ENCODE measurements around the gene AOAH.

Gene AOAH

DNA sequence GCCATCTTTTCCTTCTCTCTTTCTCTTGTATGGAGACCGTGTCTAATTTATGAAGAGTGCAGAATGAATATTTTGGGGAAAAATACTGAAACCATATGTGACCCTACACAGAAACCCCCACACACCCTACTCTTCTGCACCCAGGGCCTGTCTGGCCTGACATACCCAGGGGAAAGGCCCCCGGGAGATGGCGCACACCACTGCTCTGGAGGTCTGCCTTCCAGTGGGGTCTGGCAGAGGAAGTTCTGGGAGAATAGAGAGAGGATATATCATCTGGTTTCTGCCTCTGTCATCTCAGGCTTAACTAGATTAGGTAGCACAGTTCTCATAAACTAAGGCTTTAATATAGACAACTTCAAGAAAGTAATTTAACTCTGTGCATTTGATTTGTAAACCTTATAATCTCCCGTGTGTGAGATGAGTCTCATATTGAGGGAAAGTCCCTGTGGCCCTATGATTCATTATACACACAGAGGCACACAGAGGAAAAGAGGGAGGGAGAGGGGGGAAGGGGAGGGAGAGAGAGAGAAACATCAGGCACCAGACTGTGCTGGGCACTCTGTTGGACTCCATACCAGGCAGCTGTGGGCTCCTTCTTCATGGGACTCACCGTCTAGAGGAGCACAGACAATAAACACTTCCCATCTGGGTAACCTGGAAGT lies 123.3 kb downstream of the AOAH start:
- DNase-seq (ENCODE audit: low read depth in 2 of 2), result no peak

DNA sequence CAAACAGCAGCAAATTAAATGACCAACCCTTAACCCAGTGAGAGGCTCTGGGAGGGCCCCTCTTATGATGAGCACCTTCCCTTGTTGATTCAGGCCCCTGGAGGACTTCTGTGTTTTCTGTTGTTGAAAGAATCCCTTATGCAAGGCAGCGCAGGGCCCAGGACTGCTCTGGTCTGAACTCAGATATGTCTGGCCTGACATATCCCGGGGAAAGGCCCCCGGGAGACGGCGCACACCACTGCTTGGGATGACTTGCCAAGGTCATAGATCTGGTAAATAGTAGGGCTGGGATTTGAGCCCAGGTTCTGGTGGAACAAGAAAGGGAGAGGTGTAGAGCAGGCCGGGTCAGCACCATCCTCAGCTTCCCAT lies 124.0 kb downstream of the AOAH start:
- DNase-seq (ENCODE audit: low read depth in 2 of 2), result no peak

DNA sequence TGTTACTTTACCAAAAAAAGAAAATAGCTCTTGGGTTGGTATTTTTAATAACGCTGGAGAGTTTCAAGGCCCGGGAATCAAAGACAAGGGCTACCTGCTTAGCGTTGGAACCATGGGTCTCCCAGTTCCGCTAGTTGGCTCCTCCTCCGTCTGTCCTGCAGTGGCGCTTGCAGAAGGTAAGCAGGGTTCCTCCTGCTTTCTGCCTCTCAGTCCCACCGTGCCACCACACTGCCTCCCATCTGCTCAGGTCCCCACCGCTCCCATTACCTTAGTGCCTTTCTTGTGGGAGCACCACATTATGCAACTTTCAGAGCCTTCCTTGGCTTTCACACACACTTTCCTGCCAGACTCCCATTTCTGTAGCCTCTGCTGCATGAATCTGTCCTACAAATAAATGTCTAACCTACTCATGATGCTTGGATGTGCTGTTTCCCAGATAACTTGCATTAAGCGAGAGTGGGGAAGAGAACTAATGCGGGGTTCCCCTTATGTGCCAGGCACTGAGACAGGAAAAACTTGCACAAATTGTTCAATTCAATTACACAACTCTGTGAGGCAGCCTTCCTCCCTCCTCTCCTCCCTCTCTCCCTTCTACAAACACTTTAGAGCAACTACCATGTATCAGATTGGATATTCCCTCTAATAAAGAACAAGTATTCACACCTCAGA lies 124.5 kb downstream of the AOAH start:
- no peak for DNase-seq (ENCODE audit: low read depth in 2 of 2)

DNA sequence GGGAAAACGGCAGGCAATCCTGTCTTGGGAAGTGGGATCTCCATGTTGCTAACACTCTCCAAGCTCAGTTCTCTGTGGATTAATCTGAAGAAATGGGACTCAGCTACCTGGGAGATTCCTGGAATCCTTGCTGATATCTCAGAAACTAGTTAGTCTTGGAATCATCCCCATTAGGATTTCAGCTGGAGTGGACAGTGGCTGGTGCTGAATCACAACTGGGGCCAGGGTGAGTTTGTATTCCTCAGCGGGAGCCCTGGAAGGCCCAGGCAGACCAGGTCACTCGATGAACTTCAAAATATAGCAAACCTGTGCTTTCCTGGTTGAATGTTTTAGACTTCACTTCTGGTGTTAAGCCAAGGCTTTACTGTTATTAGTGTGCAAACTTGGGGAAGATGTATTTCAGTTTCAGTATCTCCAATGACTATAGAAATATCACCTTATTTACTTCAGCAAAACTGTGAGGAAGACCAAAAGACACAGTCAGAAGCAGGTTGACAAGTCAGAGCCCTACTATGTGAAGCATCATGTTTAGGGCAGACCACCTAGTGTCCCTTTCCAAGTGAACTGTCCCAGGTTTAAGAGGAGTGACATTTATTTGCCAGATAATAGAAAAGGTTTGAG lies 126.1 kb downstream of the AOAH start:
- DNase-seq (ENCODE audit: low read depth in 2 of 2), result no peak

DNA sequence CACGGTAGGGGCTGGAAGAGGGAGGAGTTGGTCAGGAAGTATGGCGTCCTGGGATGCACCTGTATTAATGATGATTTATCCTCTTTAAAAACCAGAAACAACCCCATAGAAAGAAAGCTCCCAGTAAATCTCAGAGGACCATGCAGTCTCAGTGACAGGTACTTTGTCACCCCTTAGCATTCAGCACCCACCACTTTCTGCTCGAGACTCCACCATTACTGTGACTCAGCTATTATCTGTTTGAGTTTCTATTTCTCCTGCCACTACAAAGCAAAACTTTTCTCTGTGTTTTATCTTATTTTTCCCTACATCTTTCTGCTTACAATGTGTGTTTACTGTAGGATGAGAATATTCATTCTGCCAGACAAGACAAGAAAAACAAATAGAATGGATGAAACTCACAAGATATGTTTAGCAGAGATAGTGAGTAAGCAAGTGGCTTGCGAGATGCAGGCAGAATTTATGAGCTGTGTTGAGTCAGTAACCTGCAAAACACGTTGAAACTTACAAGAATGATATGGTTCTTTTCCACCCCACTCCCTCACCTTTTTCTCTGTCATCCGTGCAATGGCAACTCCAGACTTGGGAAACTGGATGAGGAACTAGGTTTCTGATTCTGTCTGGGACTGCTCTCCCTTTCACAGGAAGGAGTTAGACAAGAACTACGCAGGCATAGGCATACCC lies 127.1 kb downstream of the AOAH start:
- DNase-seq (ENCODE audit: low read depth in 2 of 2), result no peak

DNA sequence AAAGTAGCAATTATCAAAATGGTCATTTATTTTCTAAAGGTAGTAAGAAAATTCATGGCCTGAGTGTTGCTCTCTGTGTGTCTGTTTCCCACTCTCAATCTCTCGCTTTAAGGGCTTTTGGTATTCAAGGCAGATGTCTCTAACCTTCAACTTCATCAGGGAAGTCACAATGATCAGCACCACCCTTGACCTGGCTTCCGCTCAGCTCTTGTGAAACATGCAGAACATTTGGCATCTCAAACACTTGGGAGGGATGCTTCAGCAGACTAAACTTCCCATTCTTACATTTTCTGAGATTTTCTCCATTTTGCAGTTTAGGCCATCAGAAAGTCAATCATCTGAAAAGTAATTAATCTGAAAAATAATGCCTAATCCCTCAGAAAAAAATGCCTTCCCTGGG lies 129.8 kb downstream of the AOAH start:
- DNase-seq (ENCODE audit: low read depth in 2 of 2), result no peak

DNA sequence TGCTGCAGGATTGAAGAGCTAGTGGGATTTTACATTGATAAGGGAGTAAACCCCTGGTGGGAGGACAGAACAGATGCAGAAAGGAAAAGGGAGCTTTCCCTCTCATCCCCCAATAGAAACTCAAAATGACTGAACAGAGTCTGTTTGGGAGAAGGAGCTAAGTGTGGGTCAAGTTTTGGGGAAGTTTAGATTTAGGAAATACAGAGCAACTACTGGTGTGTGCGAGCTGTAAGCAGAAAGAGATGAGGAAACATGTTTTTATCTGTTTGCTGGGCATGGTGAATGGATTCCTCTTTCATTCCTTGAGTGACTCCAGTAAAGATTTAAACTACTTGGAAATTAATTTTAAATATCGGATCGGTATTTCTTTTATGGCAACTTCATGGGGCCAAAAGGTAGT lies 132.7 kb downstream of the AOAH start:
- DNase-seq (ENCODE audit: low read depth in 2 of 2), result no peak

DNA sequence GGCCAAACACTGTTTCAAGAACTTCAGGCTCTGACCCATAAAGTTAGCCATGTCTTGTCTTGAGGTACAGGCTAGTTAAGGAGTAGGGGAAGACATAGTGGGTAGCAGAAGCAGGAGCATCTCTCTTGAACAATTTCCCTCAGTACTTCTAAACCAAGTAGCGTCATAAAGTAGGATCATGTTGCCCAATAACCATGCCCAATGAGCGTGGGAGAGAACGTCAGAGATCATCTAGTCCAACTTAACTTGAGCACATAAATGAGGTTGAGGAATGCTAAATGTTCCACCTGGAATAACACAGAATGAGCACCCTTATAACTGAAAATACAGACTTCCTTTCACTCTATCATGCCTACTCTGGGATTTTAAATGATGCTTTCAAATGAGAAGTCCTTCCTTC lies 134.9 kb downstream of the AOAH start:
- no peak for DNase-seq (ENCODE audit: low read depth in 2 of 2)

DNA sequence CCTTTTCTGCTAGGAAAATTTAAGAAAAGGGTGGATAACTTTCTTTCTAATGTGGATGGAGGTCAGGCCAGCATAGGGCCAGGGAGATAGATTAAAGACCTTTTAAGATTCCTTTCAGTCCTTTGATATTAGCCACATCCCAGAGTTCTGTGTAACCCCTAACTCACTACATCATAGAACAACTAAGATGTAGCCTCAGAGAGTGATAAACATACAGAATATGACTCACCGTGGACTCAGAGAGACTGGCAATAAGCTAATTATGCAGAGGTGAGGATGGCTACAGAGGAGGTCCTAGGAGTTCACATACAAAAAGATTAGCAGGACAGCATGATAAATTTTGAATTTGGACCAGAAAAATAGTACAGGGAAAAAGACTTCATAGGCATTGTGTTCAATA lies 141.0 kb downstream of the AOAH start:
- no peak for DNase-seq (ENCODE audit: low read depth in 2 of 2)

DNA sequence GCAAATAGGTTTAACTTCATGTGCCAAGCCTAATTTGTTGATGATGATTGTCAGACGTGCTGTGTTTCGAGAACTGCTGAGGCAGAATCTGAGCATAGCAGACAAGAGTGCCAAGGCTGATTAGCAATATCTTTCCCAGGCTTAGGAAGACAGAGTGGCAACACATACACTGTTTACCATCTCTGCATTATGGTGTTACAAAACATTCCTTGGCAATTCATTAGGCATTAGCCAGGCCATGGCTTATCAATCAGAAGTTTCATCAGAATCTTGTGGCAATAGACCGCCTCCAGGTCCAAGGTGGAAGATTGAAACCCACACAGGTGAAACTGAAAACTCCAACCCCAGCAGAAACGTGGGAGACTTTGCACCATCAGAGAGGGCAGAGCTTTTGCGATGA lies 148.5 kb downstream of the AOAH start:
- no peak for DNase-seq (ENCODE audit: low read depth in 2 of 2)

DNA sequence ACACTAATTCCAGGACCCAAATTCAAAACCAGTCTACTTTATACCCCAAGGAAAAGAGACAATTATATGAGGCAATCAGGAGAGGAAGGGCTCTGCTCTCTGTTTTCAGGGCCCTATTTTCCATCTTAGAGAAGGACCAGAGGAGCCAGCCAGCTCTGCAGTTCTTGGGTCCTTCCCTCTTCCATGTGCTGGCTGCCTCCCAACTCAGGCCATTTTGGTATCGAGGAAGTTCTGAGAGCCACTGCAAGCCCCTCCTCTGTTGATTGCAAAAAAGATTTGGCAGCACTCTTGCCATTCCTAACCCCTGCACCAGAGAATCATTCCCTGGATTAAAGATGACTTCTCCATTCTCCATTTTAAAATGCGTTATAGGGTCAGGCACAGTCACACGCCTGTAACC lies 151.2 kb downstream of the AOAH start:
- no peak for DNase-seq (ENCODE audit: low read depth in 2 of 2)

DNA sequence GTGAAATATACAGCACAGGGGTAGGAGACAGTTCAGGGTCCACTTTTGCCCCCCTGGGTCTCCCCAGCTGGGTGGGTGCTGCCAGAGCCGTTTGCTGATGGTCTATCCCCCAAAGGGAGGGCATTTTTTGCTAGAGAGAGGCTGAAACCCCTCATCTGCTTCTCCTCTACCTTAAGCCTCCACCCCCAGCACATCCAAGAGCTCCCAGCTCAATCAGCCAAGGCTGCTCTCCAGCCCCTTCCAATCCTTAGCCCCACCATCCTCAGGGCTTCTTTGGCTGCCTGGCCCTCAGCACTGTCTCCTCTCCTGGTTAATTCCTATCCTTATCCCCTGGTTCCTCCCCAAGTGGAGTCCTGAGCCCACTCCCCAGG lies 153.1 kb downstream of the AOAH start:
- no peak for DNase-seq (ENCODE audit: low read depth in 2 of 2)

DNA sequence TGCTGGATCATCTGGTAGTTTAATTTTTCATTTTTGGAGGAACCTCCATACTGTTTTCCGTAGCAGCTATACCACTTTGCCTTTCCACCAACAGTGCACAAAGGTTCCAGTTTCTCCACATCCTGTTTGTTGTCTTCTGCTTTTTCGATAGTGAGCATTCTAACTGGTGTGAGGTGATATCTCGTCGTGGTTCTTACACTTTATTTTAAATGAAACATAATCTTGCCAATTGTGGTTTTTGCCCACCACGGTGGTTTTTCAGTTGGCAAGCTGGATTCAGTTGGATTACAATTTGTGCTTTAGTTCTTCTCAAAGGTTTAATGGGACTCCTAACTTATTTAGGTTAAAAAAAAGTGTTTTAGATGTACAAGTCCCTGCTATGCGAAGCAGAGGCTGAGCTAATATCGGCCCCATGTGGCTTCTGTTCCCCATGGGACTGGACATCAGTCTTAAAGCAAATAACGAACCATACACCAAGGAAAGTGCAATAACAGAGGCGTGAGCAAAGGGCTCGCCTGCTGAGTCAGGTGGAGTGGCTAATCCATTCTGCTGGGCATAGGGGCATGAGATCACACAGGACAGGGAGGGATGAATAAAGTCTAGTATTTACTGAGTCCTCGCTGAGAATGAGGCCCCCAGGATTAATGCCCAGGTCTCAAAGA lies 153.6 kb downstream of the AOAH start:
- DNase-seq (ENCODE audit: low read depth in 2 of 2), result no peak

DNA sequence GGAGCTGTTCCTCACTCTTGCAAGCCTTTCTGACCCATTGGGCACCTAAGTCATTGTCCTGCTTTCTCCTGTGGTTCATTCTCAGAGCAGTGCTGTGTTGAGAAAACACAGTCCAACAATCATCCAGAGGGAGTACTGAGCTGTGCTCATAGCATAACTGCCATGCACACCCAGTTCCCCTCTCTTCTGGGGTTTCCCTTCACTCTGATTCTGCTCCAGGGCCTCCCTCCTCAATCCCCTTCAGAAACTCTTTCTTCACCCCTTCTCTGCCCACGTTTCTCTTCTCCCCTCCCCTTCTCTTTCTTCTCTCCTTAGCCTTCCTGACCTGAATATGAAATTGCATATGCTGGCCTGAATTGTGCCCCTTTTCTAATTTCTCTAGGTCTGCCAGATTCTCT lies 155.8 kb downstream of the AOAH start:
- no peak for DNase-seq (ENCODE audit: low read depth in 2 of 2)

DNA sequence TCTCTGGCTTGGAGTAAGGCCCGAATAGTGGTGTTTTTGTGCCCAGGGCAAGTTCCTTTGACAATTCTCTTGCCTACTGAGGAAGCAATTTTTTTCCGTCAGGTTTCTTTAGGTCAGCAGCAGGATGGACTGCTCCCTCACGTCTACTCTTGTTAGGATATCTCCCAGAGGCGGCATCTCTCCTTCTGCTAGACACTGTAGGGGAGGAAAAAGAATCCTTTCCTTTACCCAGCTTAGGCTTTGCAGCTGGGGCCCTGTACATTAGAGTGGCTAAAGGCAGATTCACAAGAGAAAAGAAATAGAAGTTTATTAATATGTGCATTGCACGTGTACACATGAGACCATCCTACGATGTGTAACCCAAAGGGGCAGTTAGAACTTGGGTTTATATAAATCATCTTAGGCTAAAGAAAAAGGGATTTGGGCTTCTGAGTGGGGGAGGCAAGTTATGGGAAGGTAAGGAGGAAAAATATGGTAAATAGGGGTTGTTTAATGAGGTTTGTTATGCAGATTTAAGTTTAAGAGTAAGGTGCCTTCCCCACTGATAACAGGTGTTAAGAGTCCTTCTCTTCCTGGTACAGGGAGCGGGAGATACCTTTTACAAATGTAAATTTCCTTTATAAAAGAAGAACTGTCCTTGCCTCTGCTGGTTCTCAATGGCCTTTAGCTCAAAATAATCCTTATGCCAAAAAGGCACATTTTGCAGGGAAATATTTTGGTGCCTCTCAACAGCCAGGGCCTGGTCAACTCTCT lies 156.4 kb downstream of the AOAH start:
- DNase-seq (ENCODE audit: low read depth in 2 of 2), result no peak

DNA sequence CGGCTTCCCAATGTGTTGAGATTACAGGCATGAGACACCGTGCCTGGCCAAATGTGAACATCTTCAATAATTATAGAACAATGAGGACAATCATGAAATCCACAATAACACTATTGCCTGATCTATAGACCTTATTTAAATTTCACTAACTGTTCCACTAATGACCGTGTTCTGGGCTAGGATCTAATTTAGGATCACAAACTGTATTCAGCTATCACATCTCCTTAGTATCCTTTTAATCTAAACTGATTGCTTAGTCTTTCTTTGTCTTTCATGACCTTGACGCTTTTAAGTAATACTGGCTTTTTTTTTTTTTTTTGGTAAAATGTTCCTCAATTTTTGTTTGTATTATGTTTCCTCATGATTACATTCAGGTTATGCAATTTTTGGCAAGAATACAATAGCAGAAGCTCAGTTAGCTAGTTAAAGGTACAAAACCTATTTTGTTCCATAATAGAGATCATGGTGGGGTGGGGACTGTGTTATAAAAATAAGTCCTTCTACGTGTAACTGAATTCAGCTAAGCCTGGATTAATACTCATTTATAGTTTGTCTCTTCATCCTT lies 158.4 kb downstream of the AOAH start:
- DNase-seq (ENCODE audit: low read depth in 2 of 2), result no peak

DNA sequence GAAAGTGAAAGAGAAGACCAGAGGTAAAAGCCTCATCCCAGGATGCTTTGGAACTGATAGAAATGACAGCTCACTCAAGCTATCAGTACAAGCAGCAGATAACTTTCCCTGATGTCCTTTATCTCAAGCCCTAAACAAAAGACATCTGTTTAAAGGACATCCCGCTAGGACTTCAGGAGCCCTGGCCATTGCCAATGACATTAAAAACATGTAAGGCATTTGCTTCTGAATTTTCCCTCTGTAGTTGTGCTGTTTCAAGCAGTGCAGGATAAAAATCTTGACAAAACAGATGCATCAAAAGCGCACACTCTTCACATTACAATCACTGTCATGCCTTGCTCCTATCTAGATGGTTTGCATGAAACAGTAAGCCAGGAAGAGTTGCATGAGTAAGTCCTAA lies 159.8 kb downstream of the AOAH start:
- DNase-seq (ENCODE audit: low read depth in 2 of 2), result no peak

DNA sequence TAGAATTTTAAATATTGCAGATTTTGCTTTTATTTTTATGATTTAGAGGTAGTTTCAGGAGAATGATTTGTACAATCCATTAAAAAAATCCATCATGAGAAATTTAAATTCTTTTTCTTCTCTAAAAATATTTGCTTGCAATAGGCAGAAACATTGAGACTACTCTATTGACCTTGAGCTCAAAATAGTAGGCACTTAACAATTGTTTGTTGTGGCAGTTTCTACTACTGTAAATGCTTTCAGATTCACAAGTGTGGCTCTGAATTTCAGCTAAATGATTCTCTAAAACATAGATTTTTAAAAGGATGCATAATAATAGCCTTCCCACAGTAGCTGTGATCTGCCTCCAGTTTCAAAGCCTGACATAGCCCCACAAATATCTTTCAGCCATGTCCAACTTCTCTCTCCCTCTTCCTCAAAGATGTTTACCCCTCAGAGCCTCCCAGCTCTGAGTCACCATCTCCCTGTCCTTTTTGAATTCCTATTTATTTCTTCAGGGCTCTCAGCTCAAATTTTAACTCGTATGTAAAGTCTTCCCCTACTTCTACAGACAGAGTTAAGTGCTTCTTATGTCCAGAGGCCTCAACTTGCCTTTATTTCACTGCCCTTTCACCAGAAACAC lies 160.5 kb downstream of the AOAH start:
- no peak for DNase-seq (ENCODE audit: low read depth in 2 of 2)

DNA sequence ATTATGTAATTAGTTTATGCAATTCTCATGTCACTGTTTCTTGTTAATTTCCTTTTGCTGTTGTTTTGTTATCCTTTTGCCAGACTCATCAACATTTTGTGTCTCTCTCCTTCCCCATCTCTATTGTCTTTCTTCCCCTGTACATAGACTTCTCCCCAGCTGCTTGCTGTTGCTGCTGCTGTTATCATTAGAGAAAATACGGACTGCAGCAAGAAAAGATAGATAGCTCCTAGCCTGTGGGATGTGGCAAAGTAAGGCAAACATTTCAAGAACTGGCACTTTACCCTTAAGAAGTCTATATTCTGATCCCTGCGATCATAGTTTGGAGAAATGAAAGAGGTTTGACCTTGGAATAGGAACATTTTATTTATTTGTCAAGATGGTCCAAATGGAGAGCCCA lies 162.2 kb downstream of the AOAH start:
- no peak for DNase-seq (ENCODE audit: low read depth in 2 of 2)

DNA sequence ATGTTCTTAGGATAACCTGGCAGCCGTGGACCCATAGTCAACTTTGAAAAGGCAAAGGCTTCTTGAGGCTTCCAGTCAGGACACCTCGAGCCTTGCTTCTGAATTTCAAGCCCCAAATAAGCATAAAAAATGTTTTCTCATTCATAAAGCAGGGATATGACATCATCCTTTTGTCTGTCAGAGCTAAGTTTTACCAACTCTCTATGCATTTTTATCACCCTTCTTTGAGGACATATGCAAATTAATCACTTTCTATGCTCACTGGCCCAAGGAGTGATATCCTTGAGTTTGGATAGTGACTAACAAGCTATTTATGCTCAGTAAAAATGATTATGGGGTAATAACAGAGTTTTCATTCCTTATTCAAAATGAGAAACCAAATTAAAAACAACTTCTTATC lies 175.3 kb downstream of the AOAH start:
- DNase-seq (ENCODE audit: low read depth in 2 of 2), result no peak

DNA sequence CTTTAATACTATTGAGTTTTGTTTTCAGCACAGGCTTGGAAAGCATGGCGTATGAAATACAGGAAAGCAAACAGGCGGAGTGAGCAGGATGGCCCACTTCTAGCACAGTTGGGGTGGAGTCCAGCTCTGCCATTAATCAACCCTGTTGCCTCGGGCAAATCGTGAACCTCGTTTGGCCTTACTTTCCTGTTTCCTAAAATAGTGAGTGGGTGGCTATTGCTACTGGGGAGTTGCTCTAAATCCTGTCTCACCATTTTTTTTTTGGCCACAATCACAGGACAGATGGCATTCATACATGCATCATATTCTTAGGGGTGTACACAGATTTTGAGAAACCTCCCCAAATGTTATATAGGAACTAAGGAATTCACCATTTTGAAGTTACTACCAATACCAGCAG lies 176.9 kb downstream of the AOAH start:
- no peak for DNase-seq (ENCODE audit: low read depth in 2 of 2)
